NOMO-1 (cell line): ENCODE results near the gene TOP1.
A peak's percentile ranks its signal among the peaks of the same experiment; 100 is the strongest.

Source experiments
- DNase-seq, 2 experiments: peaks; one replicate each; lab custom pipeline; 2025; ENCODE audit not compliant: unreplicated experiment in 2 of 2; lab: John Stamatoyannopoulos, UW

TOP1 gene

GRCh38 chr20:41032271-41032670, 3.6 kb downstream of the TOP1 start:
- no peak for DNase-seq

- no peak for DNase-seq
Observed at GRCh38 chr20:41034239-41034638, 5.6 kb downstream of the TOP1 start.

- DNase-seq = no peak
Observed at GRCh38 chr20:41035207-41035606, 6.6 kb downstream of the TOP1 start.

- no peak for DNase-seq
Observed at GRCh38 chr20:41037179-41037578, 8.6 kb downstream of the TOP1 start.

- DNase-seq = no peak
Observed at GRCh38 chr20:41038149-41038877, 9.7 kb downstream of the TOP1 start.

- no peak for DNase-seq
Observed at GRCh38 chr20:41038878-41039404, 10.3 kb downstream of the TOP1 start.

- no peak for DNase-seq
Observed at GRCh38 chr20:41040855-41041254, 12.2 kb downstream of the TOP1 start.

- DNase-seq = no peak
Observed at GRCh38 chr20:41041693-41042092, 13.1 kb downstream of the TOP1 start.

GRCh38 chr20:41044409-41045062, 15.9 kb downstream of the TOP1 start:
- DNase-seq = no peak

- no peak for DNase-seq
Observed at GRCh38 chr20:41045671-41046070, 17.0 kb downstream of the TOP1 start.

- DNase-seq = no peak
Observed at GRCh38 chr20:41046716-41047115, 18.1 kb downstream of the TOP1 start.

- no peak for DNase-seq
Observed at GRCh38 chr20:41047279-41047974, 18.8 kb downstream of the TOP1 start.

- DNase-seq = peak in 1 of 2 experiments; percentile 27
Observed at GRCh38 chr20:41047975-41048305, 19.3 kb downstream of the TOP1 start.

- DNase-seq = peak; percentile 70 to 86
Observed at GRCh38 chr20:41048461-41049301, 20.1 kb downstream of the TOP1 start.

GRCh38 chr20:41049451-41049850, 20.8 kb downstream of the TOP1 start:
- no peak for DNase-seq

- DNase-seq = peak; percentile 5 to 56
Observed at GRCh38 chr20:41050361-41051008, 21.9 kb downstream of the TOP1 start.

- DNase-seq = peak in 1 of 2 experiments; percentile 17
Observed at GRCh38 chr20:41051009-41051825, 22.6 kb downstream of the TOP1 start.

GRCh38 chr20:41052742-41053419, 24.3 kb downstream of the TOP1 start:
- no peak for DNase-seq
